ENCODE data around the gene SPECC1L.

SPECC1L gene

GRCh38 chr22:24460418-24461089, 189.9 kb downstream of the SPECC1L start:
- H3K4me3 ChIP-seq (ENCODE audit: low read length): no peak overlapping the region
- no peak for TF ChIP-seq ZNF274 (IDR thresholded peaks at IDR 0.05; ENCODE audit: low read depth, low read length)

DNA sequence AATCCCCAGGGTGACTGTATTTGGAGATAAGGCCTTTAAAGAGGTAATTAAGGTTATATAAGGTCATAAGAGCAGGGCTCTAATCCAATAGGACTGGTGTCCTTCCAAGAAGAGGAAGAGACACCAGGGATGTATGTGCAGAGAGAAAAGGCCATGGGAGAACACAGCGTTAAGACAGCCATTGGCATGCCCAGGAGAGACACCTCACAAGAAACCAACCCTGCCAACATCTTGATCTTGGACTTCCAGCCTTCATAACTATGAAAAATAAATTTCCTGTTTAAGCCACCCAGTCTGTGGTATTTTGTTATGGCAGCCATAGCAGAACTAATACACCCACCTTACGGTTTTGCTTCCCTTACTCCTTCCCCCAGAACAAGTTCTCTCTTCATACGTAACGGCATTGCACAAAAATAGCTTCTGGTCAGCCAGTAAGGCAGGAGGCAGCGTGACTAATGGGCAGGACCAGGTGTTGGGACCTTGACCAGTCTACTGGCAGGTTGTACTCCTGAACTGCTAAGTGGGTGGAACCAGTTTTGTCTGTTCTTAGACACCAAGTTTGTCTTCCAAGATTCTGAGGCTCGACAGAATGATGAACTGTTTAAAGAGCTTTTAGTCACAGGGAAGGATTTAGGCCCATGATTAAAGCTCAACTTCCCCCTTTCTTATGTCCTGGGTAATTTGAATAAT, 192.6 kb downstream of the SPECC1L start:
- H3K4me3 ChIP-seq (ENCODE audit: low read length): no peak overlapping the region
- no peak for TF ChIP-seq ZNF274 (IDR thresholded peaks at IDR 0.05; ENCODE audit: low read depth, low read length)

DNA sequence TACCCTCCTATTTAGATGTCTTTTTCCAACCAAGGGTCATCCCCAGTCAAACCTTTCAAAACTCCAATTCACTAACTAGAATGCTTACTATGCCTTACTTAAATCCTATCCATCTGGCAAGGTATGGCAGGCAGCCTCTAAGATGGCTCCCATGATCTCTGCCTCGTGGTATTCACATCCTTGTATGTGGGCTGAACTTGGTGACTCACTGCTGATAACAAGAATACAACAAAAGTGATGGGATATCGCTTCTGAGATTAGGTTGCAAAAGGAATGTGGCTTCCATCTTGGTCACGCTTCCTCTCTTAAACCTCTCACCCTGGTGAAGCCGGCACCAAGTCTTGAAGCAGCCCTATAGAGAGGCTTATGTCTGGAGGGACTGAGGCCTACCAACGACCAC, 194.9 kb downstream of the SPECC1L start:
- no peak overlapping the region for H3K4me3 ChIP-seq (ENCODE audit: low read length)
- TF ChIP-seq ZNF274 (IDR thresholded peaks at IDR 0.05; ENCODE audit: low read depth, low read length): no peak

DNA sequence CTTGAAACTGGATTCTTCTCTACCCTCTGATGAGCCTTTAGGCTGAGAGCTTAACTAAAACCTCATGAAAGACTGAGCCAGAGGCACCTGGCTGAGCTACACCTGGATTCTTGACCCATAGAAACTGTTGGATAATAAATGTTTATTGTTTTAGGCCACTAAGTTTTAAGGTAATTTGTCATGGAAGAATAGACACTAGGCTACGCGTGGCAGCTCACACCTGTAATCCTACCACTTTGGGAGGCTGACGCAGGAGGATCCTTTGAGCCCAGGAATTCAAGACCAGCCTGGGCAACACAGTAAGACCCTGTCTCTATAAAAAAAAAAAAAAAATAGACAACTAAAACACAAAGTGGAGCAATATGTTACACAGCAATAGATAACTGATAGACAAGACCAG, 195.3 kb downstream of the SPECC1L start:
- no peak for TF ChIP-seq ZNF274 (IDR thresholded peaks at IDR 0.05; ENCODE audit: low read depth, low read length)
- H3K4me3 ChIP-seq (ENCODE audit: low read length): no peak overlapping the region

- TF ChIP-seq ZNF274 (IDR thresholded peaks at IDR 0.05; ENCODE audit: low read depth, low read length): no peak
- H3K4me3 ChIP-seq (ENCODE audit: low read length): no peak overlapping the region
Measured at GRCh38 chr22:24466716-24467328, 196.2 kb downstream of the SPECC1L start.

DNA sequence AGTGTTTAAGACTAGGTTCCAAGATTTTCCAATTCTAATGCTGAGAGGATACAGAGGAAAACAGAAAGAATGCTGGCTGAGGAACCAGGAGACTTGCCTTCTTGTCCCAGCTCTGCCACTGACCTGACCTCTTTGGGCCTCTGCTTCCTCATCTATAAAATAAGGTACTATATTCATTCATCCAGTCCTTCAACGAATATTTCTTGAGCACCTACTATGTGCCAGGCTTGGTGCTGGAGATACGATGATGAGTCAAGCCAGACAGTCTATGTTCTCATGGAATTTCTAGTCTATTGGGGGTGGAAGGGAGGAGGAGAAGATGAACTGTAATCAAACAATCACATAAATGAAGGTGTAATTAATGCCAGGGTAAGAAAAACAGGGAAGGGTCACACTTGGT, 196.7 kb downstream of the SPECC1L start:
- H3K4me3 ChIP-seq (ENCODE audit: low read length): no peak overlapping the region
- no peak for TF ChIP-seq ZNF274 (IDR thresholded peaks at IDR 0.05; ENCODE audit: low read depth, low read length)

Measured in GM08714 (cell line).